Left ventricle myocardium inferior (tissue), 1 donor: ENCODE data around the gene DENND10. TPM values are rescaled to one million over a fixed set of nuclear protein-coding genes. Genes with fewer than 3 reads are reported as not detected.

Experiments
- DNase-seq: peaks from one replicate; pipeline ENCODE4 v3.0.0-alpha.2; 2020
- H3K27ac ChIP-seq: fragments of 200-600 bp; replicated peaks from 2 replicates; pipeline ENCODE4 v1.8.0; 2021
- H3K27me3 ChIP-seq: fragments of 200-600 bp; 2 replicates; pipeline ENCODE4 v1.8.0; 2021; ENCODE audit warnings: low read depth
- H3K36me3 ChIP-seq: fragments of 200-600 bp; 2 replicates; pipeline ENCODE4 v1.8.0; 2021
- H3K4me1 ChIP-seq: fragments of 200-600 bp; 2 replicates; pipeline ENCODE4 v1.8.0; 2021
- H3K4me3 ChIP-seq: fragments of 200-600 bp; 2 replicates; pipeline ENCODE4 v1.8.0; 2021; ENCODE audit warnings: mild to moderate bottlenecking, moderate library complexity
- H3K9me3 ChIP-seq: fragments of 200-600 bp; replicated peaks from 2 replicates; pipeline ENCODE4 v1.8.0; 2021
- intact Hi-C: fragments of 100-400 bp; cut with micrococcal nuclease; formaldehyde crosslinking; loops from one replicate; pipeline ENCODE4 v1.11.0; 2022
- total RNA-seq: library from RNA; stranded (reverse); fragmentation: NEBNext Ultra II Directional; extraction: Animal tissue kit (Norgen Biotek cat#: 25700); gene quantifications from one replicate; pipeline ENCODE4 v1.2.1, GENCODE V29; 2021
- TF ChIP-seq, protein P1 (sequence below): fragments of 200-600 bp; IDR thresholded peaks from 2 replicates; pipeline ENCODE4 v1.8.0; 2021; ENCODE audit warnings: antibody characterized with exemption, mild to moderate bottlenecking, borderline replicate concordance
- donor health status: DM: no; HTN: yes; CAD: no; lungs with severe emphysema.

The DENND10 gene
- total RNA-seq, 1 donor from 2014 or later: 18.3 TPM

DNA sequence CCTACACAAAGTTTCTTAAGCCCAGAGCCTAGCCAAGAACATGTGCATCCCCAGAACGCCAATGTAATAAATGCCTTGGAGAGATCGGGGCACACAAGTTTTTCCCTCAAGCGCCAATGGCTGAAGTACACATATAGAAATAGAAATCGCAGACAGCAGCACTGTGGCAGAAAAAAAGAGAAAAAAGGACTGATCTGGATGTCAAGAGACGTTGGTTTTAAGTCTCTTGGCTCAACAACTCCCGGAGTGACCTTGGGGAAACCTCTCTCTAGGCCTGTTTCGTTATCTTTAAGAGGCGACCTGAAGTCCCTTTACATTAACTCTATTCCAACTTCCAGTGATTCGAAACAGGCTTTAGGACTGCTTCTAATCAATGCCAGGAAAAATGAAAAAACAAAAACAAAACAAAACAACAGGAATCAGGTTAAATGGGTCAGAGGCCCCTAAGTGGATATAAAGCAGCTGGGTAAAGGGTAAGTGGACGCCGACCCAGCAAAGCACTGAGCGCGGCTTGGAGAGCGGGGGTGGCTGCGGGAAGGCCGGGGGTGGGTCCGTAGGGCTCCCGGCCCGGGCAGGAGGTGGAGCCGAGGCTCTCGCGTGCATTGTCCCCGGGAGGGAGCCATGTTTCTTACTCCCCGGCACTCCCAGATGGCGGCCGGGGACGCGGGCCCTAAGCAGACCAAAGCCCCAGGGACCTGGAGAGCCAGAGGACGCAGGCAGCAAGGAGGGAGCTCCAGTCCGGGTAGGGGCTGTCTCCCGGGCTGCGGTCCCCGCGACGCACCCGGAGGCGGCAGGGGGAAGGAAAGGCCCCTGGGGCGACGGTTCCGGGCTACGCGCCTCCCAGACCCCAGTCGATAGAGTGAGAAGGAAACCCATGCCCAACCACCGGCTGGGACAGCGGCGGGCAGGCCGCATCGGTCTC, 24.1 kb upstream of the DENND10 start:
- peak; percentile 73 for DNase-seq
- Histone ChIP-seq H3K4me1 (peaks cover 60% of the 10 kb centered on the region), H3K27me3 (no peaks in the 10 kb centered on the region), H3K4me3 (peak overlapping the region; percentile 90), H3K27ac (peak overlapping the region; percentile 97), H3K36me3 (no peaks in the 10 kb centered on the region), H3K9me3 (no peaks in the 10 kb centered on the region)
- intact Hi-C loops: no loop called here
- TF ChIP-seq, protein P1, sequence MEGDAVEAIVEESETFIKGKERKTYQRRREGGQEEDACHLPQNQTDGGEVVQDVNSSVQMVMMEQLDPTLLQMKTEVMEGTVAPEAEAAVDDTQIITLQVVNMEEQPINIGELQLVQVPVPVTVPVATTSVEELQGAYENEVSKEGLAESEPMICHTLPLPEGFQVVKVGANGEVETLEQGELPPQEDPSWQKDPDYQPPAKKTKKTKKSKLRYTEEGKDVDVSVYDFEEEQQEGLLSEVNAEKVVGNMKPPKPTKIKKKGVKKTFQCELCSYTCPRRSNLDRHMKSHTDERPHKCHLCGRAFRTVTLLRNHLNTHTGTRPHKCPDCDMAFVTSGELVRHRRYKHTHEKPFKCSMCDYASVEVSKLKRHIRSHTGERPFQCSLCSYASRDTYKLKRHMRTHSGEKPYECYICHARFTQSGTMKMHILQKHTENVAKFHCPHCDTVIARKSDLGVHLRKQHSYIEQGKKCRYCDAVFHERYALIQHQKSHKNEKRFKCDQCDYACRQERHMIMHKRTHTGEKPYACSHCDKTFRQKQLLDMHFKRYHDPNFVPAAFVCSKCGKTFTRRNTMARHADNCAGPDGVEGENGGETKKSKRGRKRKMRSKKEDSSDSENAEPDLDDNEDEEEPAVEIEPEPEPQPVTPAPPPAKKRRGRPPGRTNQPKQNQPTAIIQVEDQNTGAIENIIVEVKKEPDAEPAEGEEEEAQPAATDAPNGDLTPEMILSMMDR: no peak

DNA sequence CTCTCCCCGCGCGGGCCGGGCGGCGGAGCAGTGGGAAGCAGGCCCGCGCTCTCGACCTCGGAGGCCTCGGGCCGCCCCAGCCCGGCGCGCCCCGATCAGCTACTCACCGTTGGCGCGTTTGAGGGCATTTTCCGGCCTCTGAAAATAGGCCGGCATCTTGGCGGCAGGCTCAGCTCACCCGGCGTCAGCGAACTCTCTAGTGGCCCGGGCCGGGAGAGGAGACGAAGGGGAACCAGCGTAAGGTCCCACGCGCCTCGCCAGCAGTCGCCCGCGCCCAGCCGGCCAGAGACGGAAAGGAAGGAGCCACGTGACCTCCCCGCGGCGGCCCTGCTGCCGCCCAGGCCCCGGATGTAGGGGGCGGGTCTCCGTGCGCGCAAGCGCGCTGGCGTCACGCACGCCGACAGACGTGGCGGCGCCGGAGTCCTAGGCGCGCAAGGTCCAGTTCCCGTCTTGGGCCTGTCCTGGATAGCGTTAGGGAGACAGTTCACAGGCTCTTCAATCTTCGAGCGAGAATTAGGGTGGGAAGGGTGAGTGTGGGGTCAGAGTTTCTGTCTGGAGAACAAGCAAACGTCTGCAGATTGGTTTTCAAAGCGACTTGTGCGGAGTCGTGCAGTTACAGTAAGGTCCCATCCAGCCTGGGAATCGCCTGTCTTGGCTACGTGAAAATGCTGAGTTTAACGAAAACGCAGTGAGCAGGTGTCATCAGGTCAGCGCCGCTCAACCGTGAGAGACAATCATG, 23.2 kb upstream of the DENND10 start, which contains the start of gene EIF3A:
EIF3A (minus strand) TSS at position 297 of the 739 bp plus-strand sequence; CDS start at position 156, 141 bp downstream.
- no peaks in the 10 kb centered on the region for H3K9me3 ChIP-seq
- H3K36me3 ChIP-seq: no peaks in the 10 kb centered on the region
- H3K27me3 ChIP-seq: no peaks in the 10 kb centered on the region
- H3K4me1 ChIP-seq: peaks cover 59% of the 10 kb centered on the region
- H3K27ac ChIP-seq: peak within 1 kb of the TSS; percentile 97
- TF ChIP-seq, protein P1: no peak
- peak; percentile 92 for DNase-seq
- peak within 1 kb of the TSS; percentile 90 for H3K4me3 ChIP-seq
- intact Hi-C loops: no loop called here

DNA sequence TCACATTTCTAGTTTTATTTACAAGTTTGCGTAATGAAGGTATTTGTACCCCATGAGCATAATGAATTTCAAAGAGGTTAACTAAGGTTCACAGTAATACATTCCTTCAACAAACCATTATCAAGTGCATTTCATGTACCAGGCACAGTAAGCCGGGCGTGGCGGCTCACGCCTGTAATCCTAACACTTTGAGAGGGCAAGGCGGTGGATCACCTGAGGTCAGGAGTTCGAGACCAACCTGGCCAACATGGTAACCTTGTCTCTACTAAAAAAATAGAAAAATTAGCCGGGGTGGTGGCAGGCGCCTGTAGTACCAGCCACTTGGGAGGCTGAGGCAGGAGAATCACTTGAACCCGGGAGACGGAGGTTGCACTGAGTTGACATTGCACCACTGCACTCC, 19.0 kb upstream of the DENND10 start:
- DNase-seq: no peak
- intact Hi-C loops: no loop called here
- Histone ChIP-seq H3K36me3 (no peaks in the 10 kb centered on the region), H3K27me3 (no peaks in the 10 kb centered on the region), H3K27ac (no peak overlapping the region), H3K4me3 (no peak overlapping the region), H3K9me3 (no peaks in the 10 kb centered on the region), H3K4me1 (peaks cover 17% of the 10 kb centered on the region)
- TF ChIP-seq, protein P1: no peak

DNA sequence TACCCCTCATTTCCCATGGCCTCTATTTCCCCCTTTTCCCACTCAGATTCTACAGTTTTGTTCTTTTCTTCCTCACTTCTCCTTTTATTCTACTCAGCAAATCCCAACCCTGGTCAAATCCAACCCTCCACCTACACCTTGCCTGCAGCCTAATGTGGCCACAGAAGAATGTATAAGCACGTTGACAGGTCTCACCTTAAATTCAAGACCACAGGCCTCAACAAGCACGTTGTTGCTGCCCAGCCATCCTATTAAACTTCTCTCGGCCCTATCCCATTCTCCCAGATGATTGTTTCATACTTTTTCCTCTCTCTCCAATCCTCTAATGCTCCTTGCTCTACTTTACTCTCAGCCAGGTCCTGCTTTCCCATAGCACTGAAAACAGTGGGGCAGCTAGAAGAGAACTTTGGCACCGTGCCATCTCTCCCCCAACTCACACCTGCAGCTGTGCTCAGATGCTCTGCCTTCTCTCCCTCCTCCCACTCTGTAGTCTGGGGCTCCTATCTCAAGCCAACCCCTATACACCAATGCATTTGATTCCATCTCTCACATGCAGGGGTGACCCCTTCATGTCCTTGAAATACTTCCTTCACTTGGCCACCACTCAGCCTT, 16.5 kb upstream of the DENND10 start:
- H3K9me3 ChIP-seq: no peaks in the 10 kb centered on the region
- TF ChIP-seq, protein P1: no peak
- no peak for DNase-seq
- no peak overlapping the region for H3K27ac ChIP-seq
- H3K27me3 ChIP-seq: no peaks in the 10 kb centered on the region
- H3K4me3 ChIP-seq: no peak overlapping the region
- no peaks in the 10 kb centered on the region for H3K4me1 ChIP-seq
- no peaks in the 10 kb centered on the region for H3K36me3 ChIP-seq
- intact Hi-C loops: no loop called here

DNA sequence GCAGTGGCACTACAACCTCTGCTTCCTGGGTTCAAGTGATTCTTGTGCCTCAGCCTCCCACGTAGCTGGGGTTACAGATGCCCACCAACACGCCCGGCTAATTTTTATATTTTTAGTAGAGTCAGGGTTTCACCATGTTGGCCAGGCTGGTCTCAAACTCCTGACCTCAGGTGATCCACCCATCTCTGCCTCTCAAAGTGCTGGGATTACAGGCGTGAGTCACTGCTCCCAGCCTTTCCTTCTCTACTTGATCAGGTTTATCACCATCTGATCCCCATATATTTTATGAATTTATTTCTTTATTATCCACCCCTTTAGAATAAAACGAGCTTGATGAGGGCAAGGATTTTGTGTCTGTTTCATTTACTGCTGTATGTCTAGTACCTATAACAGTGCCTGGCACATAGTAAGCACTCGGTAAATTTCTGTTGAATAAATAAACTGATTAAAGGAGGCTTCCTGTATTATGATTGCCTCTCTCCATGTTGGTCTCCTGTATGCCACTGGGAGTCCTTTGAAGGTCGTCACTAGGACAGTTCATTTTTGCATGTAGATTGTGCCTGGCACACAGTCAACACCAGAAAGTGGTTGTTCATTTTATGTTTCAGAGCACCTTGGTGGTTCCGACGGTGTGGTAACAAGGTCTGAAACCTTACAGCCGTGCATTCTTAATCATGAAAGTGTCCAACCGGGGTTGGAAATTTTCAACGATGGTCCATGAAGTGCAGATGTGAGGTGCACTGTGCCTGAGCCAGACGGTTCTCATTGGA, 13.7 kb upstream of the DENND10 start:
- Histone ChIP-seq H3K27ac (no peak overlapping the region), H3K9me3 (no peaks in the 10 kb centered on the region)
- no peak for DNase-seq

More for the DNA sequence above, 13.7 kb upstream of the DENND10 start:
- Histone ChIP-seq H3K36me3 (no peaks in the 10 kb centered on the region), H3K4me3 (no peak overlapping the region), H3K4me1 (no peaks in the 10 kb centered on the region), H3K27me3 (no peaks in the 10 kb centered on the region)
- intact Hi-C loops: no loop called here
- TF ChIP-seq, protein P1: no peak
